HepG2 (cell line): ENCODE measurements around the gene NFATC3. TPM values are rescaled to one million over a fixed set of nuclear protein-coding genes. Genes with fewer than 3 reads are reported as not detected.
A peak's percentile ranks its signal among the peaks of the same experiment; 100 is the strongest.

ENCODE experiments used
- ARHGAP35 ChIP-seq: sonication (generic); formaldehyde crosslinking; IDR thresholded peaks from 2 replicates; pipeline ENCODE4 v1.9.0; 2022; ENCODE audit warnings: mild to moderate bottlenecking, inconsistent platforms, moderate library complexity, missing genetic modification reagents, borderline replicate concordance
- ARNT2 ChIP-seq: sonication (generic); formaldehyde crosslinking; IDR thresholded peaks from 2 replicates; pipeline ENCODE4 v1.8.0; 2022; ENCODE audit warnings: mild to moderate bottlenecking, low read depth, missing genetic modification reagents, moderate library complexity
- CTCF ChIP-seq: sonication (generic); formaldehyde crosslinking; IDR thresholded peaks from 2 replicates; pipeline ENCODE4 v1.5.0; 2020; ENCODE audit warnings: mild to moderate bottlenecking, missing genetic modification reagents, moderate library complexity
- FOXO1 ChIP-seq: sonication (generic); formaldehyde crosslinking; IDR thresholded peaks from 2 replicates; pipeline ENCODE4 v1.4.0; 2020; ENCODE audit warnings: missing genetic modification reagents
- GABPA ChIP-seq, 2 experiments: IDR thresholded peaks; 2 replicates each; pipeline ENCODE4 v1.6.1; 2011 to 2016; ENCODE audit warnings: low read depth in 2 of 2, low read length in 1 of 2, missing biosample characterization in 1 of 2, missing genetic modification characterization in 1 of 2
- HDAC2 ChIP-seq: sonication (generic); formaldehyde crosslinking; IDR thresholded peaks from 2 replicates; pipeline ENCODE4 v1.4.0; 2020; ENCODE audit warnings: missing genetic modification reagents
- HNRNPLL ChIP-seq: fragments of 200-400 bp; formaldehyde crosslinking; IDR thresholded peaks from 2 replicates; pipeline ENCODE4 v1.6.1; 2017; ENCODE audit warnings: mild to moderate bottlenecking, low read depth, low read length; ENCODE audit not compliant: poor library complexity, severe bottlenecking
- IKZF1 ChIP-seq: fragments of 450-650 bp; IDR thresholded peaks from 2 replicates; pipeline ENCODE4 v1.7.1; 2016
- JUNB ChIP-seq: sonication (generic); formaldehyde crosslinking; IDR thresholded peaks from 2 replicates; pipeline ENCODE4 v1.8.0; 2022; ENCODE audit warnings: missing genetic modification reagents, mild to moderate bottlenecking, borderline replicate concordance
- KLF9 ChIP-seq: IDR thresholded peaks from 2 replicates; pipeline ENCODE4 v1.6.1; 2016; ENCODE audit warnings: low read depth
- NAIF1 ChIP-seq: sonication (generic); formaldehyde crosslinking; IDR thresholded peaks from 2 replicates; pipeline ENCODE4 v1.5.0; 2020; ENCODE audit warnings: mild to moderate bottlenecking, missing genetic modification reagents, borderline replicate concordance
- NRL ChIP-seq: sonication (generic); formaldehyde crosslinking; IDR thresholded peaks from 2 replicates; pipeline ENCODE4 v1.5.0; 2020; ENCODE audit warnings: missing genetic modification reagents, mild to moderate bottlenecking, moderate library complexity, borderline replicate concordance
- POLR2A ChIP-seq, 2 experiments: IDR thresholded peaks; 2 replicates each; pipeline ENCODE4 v1.6.1; 2011; ENCODE audit warnings: low read depth in 2 of 2, low read length in 2 of 2, mild to moderate bottlenecking in 1 of 2, moderate library complexity in 1 of 2; ENCODE audit not compliant: insufficient read depth in 1 of 2
- RNF219 ChIP-seq: sonication (generic); formaldehyde crosslinking; IDR thresholded peaks from 2 replicates; pipeline ENCODE4 v1.5.0; 2020; ENCODE audit warnings: mild to moderate bottlenecking, missing genetic modification reagents
- TEAD3 ChIP-seq: optimal IDR thresholded peaks from 2 replicates; pipeline ENCODE3; 2016; ENCODE audit warnings: borderline replicate concordance
- THAP11 ChIP-seq: IDR thresholded peaks from 2 replicates; pipeline ENCODE4 v1.6.1; 2016; ENCODE audit warnings: missing biosample characterization, missing genetic modification reagents
- TMF1 ChIP-seq: sonication (generic); formaldehyde crosslinking; IDR thresholded peaks from 2 replicates; pipeline ENCODE4 v1.8.1; 2022; ENCODE audit warnings: low read depth, missing genetic modification reagents
- ZBTB44 ChIP-seq: sonication (generic); formaldehyde crosslinking; IDR thresholded peaks from 2 replicates; pipeline ENCODE4 v1.4.0; 2020; ENCODE audit warnings: missing genetic modification reagents
- ZNF20 ChIP-seq: sonication (generic); formaldehyde crosslinking; IDR thresholded peaks from 2 replicates; pipeline ENCODE4 v1.4.0; 2020; ENCODE audit warnings: mild to moderate bottlenecking, moderate library complexity, missing genetic modification reagents
- ZNF335 ChIP-seq: sonication (generic); formaldehyde crosslinking; IDR thresholded peaks from 2 replicates; pipeline ENCODE4 v1.4.0; 2020; ENCODE audit warnings: missing genetic modification reagents
- ZNF354B ChIP-seq: sonication (generic); formaldehyde crosslinking; IDR thresholded peaks from 2 replicates; pipeline ENCODE4 v1.8.0; 2022; ENCODE audit warnings: mild to moderate bottlenecking, missing genetic modification reagents
- ZNF660 ChIP-seq: sonication (generic); formaldehyde crosslinking; IDR thresholded peaks from 2 replicates; pipeline ENCODE4 v1.5.1; 2020; ENCODE audit warnings: mild to moderate bottlenecking, low read depth, missing genetic modification reagents, borderline replicate concordance
- polyA plus RNA-seq, 8 experiments: library from polyadenylated mRNA; depleted of rRNA in 3 of 8; stranded (reverse) in 7 of 8; unstranded in 1 of 8; fragments of >200 nt; fragmentation: Illumina TruSeq in 4 of 8; extraction: Trizol in 4 of 8; gene quantifications; 2 replicates each; pipeline versions ENCODE4 v1.2.1 to v1.2.3, GENCODE V29; 2011 to 2016; ENCODE audit warnings: low read depth in 4 of 8, missing spikeins in 1 of 8, mixed read lengths in 1 of 8; ENCODE audit not compliant: insufficient read depth in 1 of 8
- total RNA-seq, 5 experiments: library from RNA; depleted of rRNA; stranded (reverse); fragments of >200 nt; fragmentation: Illumina TruSeq; extraction: Trizol; gene quantifications; 2 replicates each; pipeline ENCODE4 v1.2.3, GENCODE V29; 2016; ENCODE audit warnings: low read depth in 1 of 5
- TF ChIP-seq, protein P1 (sequence below): sonication (generic); formaldehyde crosslinking; IDR thresholded peaks from 2 replicates; pipeline ENCODE4 v1.5.0; 2020; ENCODE audit warnings: missing genetic modification reagents, mild to moderate bottlenecking, borderline replicate concordance

The NFATC3 gene
- total and polyA plus RNA-seq, 2 of the 13 experiments (the other 11 are each of a cell fraction or from before 2014, with no cell fraction given), result 52.6 to 62.7 TPM

DNA sequence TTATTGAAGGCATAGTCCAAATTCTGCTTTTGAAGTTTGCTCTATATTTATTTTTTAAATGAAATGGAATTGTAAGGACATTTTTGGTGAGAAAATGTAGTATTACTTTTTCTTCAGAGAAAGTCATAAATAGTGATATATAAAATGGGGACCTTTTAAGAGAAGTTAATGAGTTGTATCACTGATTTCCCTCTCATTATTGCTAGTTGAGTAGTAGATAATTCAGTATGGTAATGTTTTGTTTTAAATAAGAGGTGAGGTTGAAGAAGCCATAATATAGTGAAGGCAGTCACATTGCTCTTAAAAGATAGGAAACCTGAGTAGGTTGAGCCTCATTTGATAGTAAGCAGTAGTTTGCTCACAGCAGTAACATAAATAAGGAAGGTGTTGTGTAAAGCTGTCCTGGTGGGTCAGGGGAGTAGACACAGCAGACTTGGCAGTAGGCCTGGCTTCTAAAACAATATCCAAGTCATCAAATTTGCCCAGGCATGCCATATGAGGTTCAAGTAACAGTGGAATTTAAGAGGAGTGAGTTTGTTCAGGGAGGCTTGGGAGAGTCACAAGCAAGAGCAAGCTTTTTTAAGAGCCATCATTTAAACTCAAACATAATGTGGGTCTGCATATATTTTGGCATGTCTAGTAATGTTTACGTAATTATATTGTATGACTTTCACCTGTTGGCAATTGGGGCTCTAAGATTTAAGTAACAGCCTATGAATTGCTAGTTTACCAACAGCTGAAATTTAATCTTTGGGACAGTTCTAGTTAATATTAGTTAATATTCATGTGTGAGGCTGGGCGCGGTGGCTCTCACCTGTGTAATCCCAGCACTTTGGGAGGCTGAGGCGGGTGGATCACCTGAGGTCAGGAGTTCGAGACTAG, 6.5 kb downstream of the NFATC3 start (continued):
- TF ChIP-seq FOXO1 (CRISPR knock-in tag), result no peak
- no peak for TF ChIP-seq ZBTB44 (CRISPR knock-in tag)
- no peak for TF ChIP-seq KLF9 (CRISPR knock-in tag)
- TF ChIP-seq ZNF20 (CRISPR knock-in tag), result no peak
- TF ChIP-seq HDAC2 (CRISPR knock-in tag), result no peak
- no peak for TF ChIP-seq ZNF335
- no peak for TF ChIP-seq IKZF1
- TF ChIP-seq TEAD3 (CRISPR knock-in tag), result peak; percentile 20
- no peak for TF ChIP-seq JUNB (CRISPR knock-in tag)
- TF ChIP-seq ARHGAP35 (CRISPR knock-in tag), result no peak
- peak; percentile 41; the same call in 1 of the 2 replicates for TF ChIP-seq THAP11 (CRISPR knock-in tag)
- no peak for TF ChIP-seq ZNF660 (CRISPR knock-in tag)
- TF ChIP-seq, protein P1, sequence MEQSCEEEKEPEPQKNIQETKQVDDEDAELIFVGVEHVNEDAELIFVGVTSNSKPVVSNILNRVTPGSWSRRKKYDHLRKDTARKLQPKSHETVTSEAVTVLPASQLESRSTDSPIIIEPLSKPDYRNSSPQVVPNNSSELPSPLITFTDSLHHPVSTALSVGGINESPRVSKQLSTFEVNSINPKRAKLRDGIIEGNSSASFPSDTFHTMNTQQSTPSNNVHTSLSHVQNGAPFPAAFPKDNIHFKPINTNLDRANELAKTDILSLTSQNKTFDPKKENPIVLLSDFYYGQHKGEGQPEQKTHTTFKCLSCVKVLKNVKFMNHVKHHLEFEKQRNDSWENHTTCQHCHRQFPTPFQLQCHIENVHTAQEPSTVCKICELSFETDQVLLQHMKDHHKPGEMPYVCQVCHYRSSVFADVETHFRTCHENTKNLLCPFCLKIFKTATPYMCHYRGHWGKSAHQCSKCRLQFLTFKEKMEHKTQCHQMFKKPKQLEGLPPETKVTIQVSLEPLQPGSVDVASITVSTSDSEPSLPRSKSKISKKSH (CRISPR knock-in tag), result no peak
- TF ChIP-seq RNF219, result no peak
- TF ChIP-seq TMF1 (CRISPR knock-in tag), result no peak
- no peak for TF ChIP-seq NAIF1 (CRISPR knock-in tag)
- no peak for TF ChIP-seq ZNF354B (CRISPR knock-in tag)
- TF ChIP-seq NRL, result no peak
- no peak for TF ChIP-seq HNRNPLL
- TF ChIP-seq GABPA (IDR thresholded peaks at IDR 0.05; ENCODE audit: low read depth, low read length), result no peak
- no peak for TF ChIP-seq GABPA (CRISPR knock-in tag; IDR thresholded peaks at IDR 0.05; ENCODE audit: low read depth)
- no peak for TF ChIP-seq ARNT2 (CRISPR knock-in tag)
- no peak for TF ChIP-seq POLR2A (IDR thresholded peaks at IDR 0.05; ENCODE audit: insufficient read depth in 1 of 2, low read depth in 2 of 2, low read length in 2 of 2)
- no peak for TF ChIP-seq CTCF (CRISPR knock-in tag)
